Uterus (tissue), 4 donors: ENCODE results near the gene TMEM128. TPM values are rescaled to one million over a fixed set of nuclear protein-coding genes. Genes with fewer than 3 reads are reported as not detected.
"Not testable (repeated sequence)": the region's sequence is repeated elsewhere in the genome, so short reads cannot be mapped to it uniquely, and the experiment has no call there.

Experiments used
- DNase-seq, 2 donors: peaks; one replicate each; pipeline ENCODE4 v3.0.0-alpha.2; 2019 to 2020
- H3K27ac ChIP-seq, 2 donors: fragments of 200-600 bp; sonication (generic); 1 replicate in 1 of 2; 2 replicates in 1 of 2; pipeline ENCODE4 v1.5.1; 2016 to 2018
- H3K27me3 ChIP-seq, 2 donors: fragments of 200-600 bp; sonication (generic); one replicate each; pipeline ENCODE4 v1.5.1; 2018 to 2019; ENCODE audit warnings: control low read depth in 1 of 2
- H3K36me3 ChIP-seq, 2 donors: fragments of 200-600 bp; sonication (generic); one replicate each; pipeline ENCODE4 v1.5.1; 2019; ENCODE audit warnings: control low read depth in 1 of 2
- H3K4me1 ChIP-seq, 2 donors: fragments of 200-600 bp; sonication (generic); one replicate each; pipeline ENCODE4 v1.5.1; 2018 to 2019; ENCODE audit warnings: control low read depth in 1 of 2
- H3K4me3 ChIP-seq, 2 donors: fragments of 200-600 bp; sonication (generic); 1 replicate in 1 of 2; 2 replicates in 1 of 2; pipeline ENCODE4 v1.5.1; 2018 to 2019; ENCODE audit warnings: mild to moderate bottlenecking in 1 of 2
- H3K9me3 ChIP-seq, 2 donors: fragments of 200-600 bp; sonication (generic); one replicate each; pipeline ENCODE4 v1.5.1; 2019; ENCODE audit warnings: control low read depth in 1 of 2
- POLR2A ChIP-seq, 2 donors: fragments of 450-650 bp; IDR thresholded peaks; one replicate each; pipeline ENCODE4 v1.6.1; 2016; ENCODE audit warnings: antibody characterized with exemption in 2 of 2, mild to moderate bottlenecking in 1 of 2, moderate library complexity in 1 of 2
- intact Hi-C: fragments of 100-400 bp; cut with DNase I; formaldehyde crosslinking; loops from one replicate; pipeline ENCODE4 v1.15.1; 2023; ENCODE audit warnings: low total_unique reads
- total RNA-seq, 4 donors: library from RNA; depleted of rRNA in 3 of 4; stranded (reverse); fragments of >200 nt in 3 of 4; gene quantifications; one replicate each; pipeline versions ENCODE4 v1.1.0 to v1.2.4, GENCODE V29; 2014 to 2023
- TF ChIP-seq, protein P1 (sequence below), 4 experiments: fragments of 200-600 bp in 2 of 4; fragments of 450-650 bp in 2 of 4; sonication (generic) in 2 of 4; IDR thresholded peaks; one replicate each; pipeline ENCODE4 v1.5.1; 2016 to 2019; ENCODE audit warnings: antibody characterized with exemption in 4 of 4, mild to moderate bottlenecking in 2 of 4, moderate library complexity in 1 of 4
- donor health status: DM: yes; HTN: yes; CAD: no.

TMEM128 gene
- total RNA-seq, 4 donors from 2014 or later, result 9.4 to 43.3 (median 33.6) TPM

DNA sequence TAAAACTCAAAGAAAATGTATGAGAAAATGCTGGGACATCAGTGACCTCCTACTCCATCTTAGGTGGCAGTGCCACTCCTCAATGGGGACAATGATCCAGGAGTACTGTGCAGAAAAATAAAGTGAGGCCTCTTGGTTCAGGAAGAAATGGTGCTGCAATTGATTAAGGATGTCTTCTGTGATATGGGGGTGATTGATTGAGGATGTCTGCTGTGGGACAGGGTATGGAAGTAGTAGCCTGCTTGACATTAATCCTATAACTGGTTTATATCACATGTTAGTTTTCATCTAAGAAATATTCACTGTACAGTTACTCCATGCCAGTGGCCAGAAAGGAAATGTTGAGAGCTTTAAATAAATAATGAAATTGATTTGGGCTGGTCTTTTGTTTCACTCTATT, 41.8 kb downstream of the TMEM128 start:
- Histone ChIP-seq H3K9me3 (no peaks in the 10 kb centered on the region), H3K4me3 (no peak overlapping the region), H3K27ac (no peak overlapping the region), H3K36me3 (no peaks in the 10 kb centered on the region), H3K4me1 (no peaks in the 10 kb centered on the region), H3K27me3 (peaks cover 0 to 3% of the 10 kb centered on the region in 2 donors)
- intact Hi-C loops, result no loop called here
- TF ChIP-seq, protein P1, sequence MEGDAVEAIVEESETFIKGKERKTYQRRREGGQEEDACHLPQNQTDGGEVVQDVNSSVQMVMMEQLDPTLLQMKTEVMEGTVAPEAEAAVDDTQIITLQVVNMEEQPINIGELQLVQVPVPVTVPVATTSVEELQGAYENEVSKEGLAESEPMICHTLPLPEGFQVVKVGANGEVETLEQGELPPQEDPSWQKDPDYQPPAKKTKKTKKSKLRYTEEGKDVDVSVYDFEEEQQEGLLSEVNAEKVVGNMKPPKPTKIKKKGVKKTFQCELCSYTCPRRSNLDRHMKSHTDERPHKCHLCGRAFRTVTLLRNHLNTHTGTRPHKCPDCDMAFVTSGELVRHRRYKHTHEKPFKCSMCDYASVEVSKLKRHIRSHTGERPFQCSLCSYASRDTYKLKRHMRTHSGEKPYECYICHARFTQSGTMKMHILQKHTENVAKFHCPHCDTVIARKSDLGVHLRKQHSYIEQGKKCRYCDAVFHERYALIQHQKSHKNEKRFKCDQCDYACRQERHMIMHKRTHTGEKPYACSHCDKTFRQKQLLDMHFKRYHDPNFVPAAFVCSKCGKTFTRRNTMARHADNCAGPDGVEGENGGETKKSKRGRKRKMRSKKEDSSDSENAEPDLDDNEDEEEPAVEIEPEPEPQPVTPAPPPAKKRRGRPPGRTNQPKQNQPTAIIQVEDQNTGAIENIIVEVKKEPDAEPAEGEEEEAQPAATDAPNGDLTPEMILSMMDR (IDR thresholded peaks at IDR 0.05), result no peak
- DNase-seq, result no peak

DNA sequence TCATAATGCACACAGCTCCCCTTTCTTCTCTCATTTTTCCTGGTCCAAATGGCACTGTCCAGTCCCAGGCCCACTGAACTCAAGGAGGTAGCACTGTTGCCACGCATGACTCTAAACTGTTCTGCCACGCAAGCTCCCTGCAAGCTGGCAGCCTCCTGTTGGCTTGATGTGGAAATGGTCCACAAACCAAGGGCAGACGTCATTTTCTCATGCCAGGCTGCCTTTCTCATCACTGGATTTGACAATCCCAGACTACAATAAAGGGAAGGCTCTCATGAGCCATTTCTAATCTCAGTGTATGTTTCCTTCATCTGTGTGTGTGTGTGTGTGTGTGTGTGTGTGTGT, 43.6 kb downstream of the TMEM128 start:
- intact Hi-C loops, result no loop called here
- H3K27me3 ChIP-seq, result peaks cover 0 to 3% of the 10 kb centered on the region in 2 donors
- DNase-seq, result no peak
- no peaks in the 10 kb centered on the region for H3K9me3 ChIP-seq
- no peaks in the 10 kb centered on the region for H3K36me3 ChIP-seq
- H3K4me1 ChIP-seq, result no peaks in the 10 kb centered on the region
- no peak overlapping the region for H3K4me3 ChIP-seq
- H3K27ac ChIP-seq, result no peak overlapping the region
- no peak for TF ChIP-seq POLR2A (IDR thresholded peaks at IDR 0.05)
- TF ChIP-seq, protein P1 (IDR thresholded peaks at IDR 0.05), result no peak

DNA sequence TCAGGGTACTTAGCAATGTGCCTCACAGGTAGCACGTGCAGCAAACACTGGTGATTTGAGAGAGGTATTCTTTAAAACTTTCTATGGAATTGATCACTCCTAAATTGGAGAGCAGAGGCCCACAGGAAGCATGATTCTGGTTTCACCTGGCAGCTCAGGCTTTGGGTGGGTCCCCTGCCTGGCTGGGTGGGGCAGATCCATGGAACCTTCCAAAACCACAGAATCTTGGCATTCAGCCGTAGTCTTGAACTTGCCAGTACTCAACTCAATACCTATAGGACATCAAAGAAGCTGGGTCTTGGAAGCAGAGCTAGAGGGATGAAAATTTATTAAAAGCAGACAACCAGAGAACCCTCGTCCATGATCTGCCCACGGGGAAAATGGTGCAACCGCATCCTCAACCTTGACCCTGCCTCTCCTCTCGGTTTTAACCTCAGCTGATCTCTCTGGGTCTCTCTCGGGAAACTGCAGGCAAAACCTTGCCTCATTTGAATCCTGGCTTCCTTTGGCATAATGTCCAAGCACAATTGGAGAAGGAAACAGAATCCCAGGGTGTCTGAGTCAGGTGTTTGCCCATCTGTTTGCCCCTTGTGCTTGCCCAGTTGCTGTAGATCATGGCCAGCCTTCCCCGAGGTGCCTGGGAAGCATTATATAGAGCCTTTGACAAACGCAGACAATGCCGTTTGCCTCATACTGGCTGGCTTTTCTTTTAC, 44.2 kb downstream of the TMEM128 start:
- Histone ChIP-seq H3K36me3 (no peaks in the 10 kb centered on the region), H3K4me3 (no peak overlapping the region), H3K27me3 (peaks cover 0 to 3% of the 10 kb centered on the region in 2 donors), H3K27ac (no peak overlapping the region), H3K4me1 (no peaks in the 10 kb centered on the region), H3K9me3 (no peaks in the 10 kb centered on the region)
- no peak for TF ChIP-seq POLR2A (IDR thresholded peaks at IDR 0.05)
- no peak for DNase-seq
- intact Hi-C loops, result no loop called here

DNA sequence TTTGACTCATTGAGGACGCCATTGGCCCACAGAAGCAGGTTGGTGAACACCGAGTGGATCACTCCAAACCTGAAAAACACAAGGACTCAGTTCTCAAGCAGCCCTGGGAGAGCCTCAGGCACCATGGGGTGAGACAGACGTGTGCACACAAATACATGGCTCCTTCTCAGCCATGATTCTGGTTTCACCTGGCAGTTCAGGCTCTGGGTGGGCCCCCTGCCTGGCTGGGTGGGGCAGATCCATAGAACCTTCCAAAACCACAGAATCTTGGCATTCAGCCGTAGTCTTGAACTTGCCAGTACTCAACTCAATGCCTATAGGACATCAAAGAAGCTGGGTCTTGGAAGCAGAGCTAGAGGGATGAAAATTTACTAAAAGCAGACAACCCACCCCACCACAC, 45.5 kb downstream of the TMEM128 start:
- Histone ChIP-seq H3K36me3 (no peaks in the 10 kb centered on the region), H3K27me3 (peaks cover 0 to 3% of the 10 kb centered on the region in 2 donors), H3K27ac (no peak overlapping the region), H3K4me1 (no peaks in the 10 kb centered on the region), H3K9me3 (no peaks in the 10 kb centered on the region), H3K4me3 (no peak overlapping the region)
- no peak for DNase-seq
- TF ChIP-seq, protein P1 (IDR thresholded peaks at IDR 0.05), result no peak
- no peak for TF ChIP-seq POLR2A (IDR thresholded peaks at IDR 0.05)
- intact Hi-C loops, result no loop called here

DNA sequence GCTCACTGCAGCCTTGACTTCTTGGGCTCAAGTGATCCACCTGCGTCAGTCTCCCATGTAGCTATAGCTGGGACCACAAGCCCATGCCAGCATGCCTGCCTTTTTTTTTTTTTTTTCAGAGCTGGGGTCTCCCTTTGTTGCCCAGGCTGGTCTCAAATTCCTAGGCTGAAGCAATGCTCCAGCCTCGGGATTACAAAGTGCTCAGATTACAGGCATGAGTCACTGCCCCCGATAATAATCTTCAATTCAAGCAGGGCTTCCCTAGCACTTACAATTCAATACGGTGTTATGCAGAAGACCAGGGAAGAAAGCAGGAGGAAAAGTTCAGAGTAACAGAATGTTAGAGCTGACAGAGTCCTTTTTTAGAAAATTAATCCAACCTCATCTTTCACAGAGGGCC, 47.4 kb downstream of the TMEM128 start:
- Histone ChIP-seq H3K4me3 (no peak overlapping the region), H3K36me3 (no peaks in the 10 kb centered on the region), H3K27me3 (no peaks in the 10 kb centered on the region), H3K27ac (no peak overlapping the region), H3K4me1 (no peaks in the 10 kb centered on the region), H3K9me3 (no peaks in the 10 kb centered on the region)
- TF ChIP-seq, protein P1 (IDR thresholded peaks at IDR 0.05), result no peak
- no peak for TF ChIP-seq POLR2A (IDR thresholded peaks at IDR 0.05)
- intact Hi-C loops, result no loop called here
- DNase-seq, result no peak

DNA sequence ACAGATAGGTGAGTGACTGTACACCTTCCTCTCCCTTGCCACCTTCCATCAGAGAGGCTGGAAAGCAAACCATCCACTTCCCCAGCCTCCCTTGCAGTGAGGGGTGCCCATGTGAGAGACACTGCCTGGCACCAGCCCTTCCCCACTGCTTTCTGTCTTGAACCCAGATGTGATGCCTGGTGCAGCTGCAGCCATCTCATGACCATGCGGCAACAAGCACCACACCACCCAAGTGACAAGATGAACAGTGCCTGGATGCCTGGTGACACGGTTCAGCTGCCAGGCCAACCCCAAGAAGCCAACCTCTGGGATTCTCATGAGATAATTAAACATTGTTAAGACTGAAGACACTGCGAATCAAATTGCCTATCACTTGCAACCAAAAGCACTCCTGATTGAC, 52.7 kb downstream of the TMEM128 start:
- DNase-seq, result no peak
- Histone ChIP-seq H3K4me1 (no peaks in the 10 kb centered on the region), H3K27ac (no peak overlapping the region), H3K27me3 (no peaks in the 10 kb centered on the region), H3K9me3 (no peaks in the 10 kb centered on the region), H3K36me3 (no peaks in the 10 kb centered on the region), H3K4me3 (no peak overlapping the region)
- TF ChIP-seq, protein P1 (IDR thresholded peaks at IDR 0.05), result no peak
- TF ChIP-seq POLR2A (IDR thresholded peaks at IDR 0.05), result no peak
- intact Hi-C loops, result no loop called here

DNA sequence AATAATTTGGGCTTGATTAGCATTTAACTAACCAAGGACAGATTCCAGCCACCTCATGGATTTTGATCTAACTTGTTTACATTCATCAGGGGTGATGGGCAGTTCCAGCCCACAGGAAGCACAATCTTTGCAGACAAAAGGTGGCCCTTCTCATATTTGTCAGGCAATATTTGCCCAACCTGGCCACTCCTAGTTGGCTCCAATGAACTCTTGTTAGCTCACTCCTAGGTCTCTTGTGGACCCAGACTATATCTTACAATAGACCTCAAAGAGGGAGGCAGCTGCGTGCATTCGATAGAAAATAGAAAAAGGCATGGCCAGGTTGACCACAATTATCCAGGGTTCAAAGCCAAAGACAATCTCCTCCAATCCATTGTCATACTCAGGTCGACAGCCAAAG, 59.5 kb downstream of the TMEM128 start:
- H3K4me3 ChIP-seq, H3K27me3 ChIP-seq, H3K27ac ChIP-seq, DNase-seq, H3K9me3 ChIP-seq, H3K4me1 ChIP-seq, intact Hi-C loops, H3K36me3 ChIP-seq: not testable (repeated sequence)
